Nephron (organoid): ENCODE results near the gene LCORL.

Experiments used
- H3K27ac Mint-ChIP-seq, 3 experiments: 2 replicates each; pipeline ENCODE4 v1.8.0; 2020; ENCODE audit warnings: mixed read lengths in 3 of 3, mild to moderate bottlenecking in 2 of 3, moderate library complexity in 1 of 3
- H3K27me3 Mint-ChIP-seq: 2 replicates; pipeline ENCODE4 v1.8.0; 2021; ENCODE audit warnings: low read depth, mild to moderate bottlenecking, moderate library complexity, mixed read lengths
- H3K36me3 Mint-ChIP-seq: 2 replicates; pipeline ENCODE4 v1.8.0; 2020; ENCODE audit warnings: low read depth, mixed read lengths
- H3K4me1 Mint-ChIP-seq: 2 replicates; pipeline ENCODE4 v1.8.0; 2020; ENCODE audit warnings: mixed read lengths
- H3K4me3 Mint-ChIP-seq, 3 experiments: 2 replicates each; pipeline ENCODE4 v1.8.0; 2020; ENCODE audit warnings: mild to moderate bottlenecking in 3 of 3, mixed read lengths in 3 of 3, moderate library complexity in 2 of 3
- H3K9me3 Mint-ChIP-seq: 2 replicates; pipeline ENCODE4 v1.8.0; 2020; ENCODE audit warnings: mixed read lengths
- TF ChIP-seq, protein P1 (sequence below), 3 experiments: fragments of 200-600 bp; sonication (generic); IDR thresholded peaks; one replicate each; pipeline ENCODE4 v1.5.0; 2021; ENCODE audit warnings: antibody characterized with exemption in 3 of 3; ENCODE audit not compliant: unreplicated experiment in 3 of 3

Gene LCORL

GRCh38 chr4:18025288-18025687 lies 3.7 kb upstream of the LCORL start:
- H3K9me3 Mint-ChIP-seq = no peaks in the 10 kb centered on the region
- TF ChIP-seq, protein P1, sequence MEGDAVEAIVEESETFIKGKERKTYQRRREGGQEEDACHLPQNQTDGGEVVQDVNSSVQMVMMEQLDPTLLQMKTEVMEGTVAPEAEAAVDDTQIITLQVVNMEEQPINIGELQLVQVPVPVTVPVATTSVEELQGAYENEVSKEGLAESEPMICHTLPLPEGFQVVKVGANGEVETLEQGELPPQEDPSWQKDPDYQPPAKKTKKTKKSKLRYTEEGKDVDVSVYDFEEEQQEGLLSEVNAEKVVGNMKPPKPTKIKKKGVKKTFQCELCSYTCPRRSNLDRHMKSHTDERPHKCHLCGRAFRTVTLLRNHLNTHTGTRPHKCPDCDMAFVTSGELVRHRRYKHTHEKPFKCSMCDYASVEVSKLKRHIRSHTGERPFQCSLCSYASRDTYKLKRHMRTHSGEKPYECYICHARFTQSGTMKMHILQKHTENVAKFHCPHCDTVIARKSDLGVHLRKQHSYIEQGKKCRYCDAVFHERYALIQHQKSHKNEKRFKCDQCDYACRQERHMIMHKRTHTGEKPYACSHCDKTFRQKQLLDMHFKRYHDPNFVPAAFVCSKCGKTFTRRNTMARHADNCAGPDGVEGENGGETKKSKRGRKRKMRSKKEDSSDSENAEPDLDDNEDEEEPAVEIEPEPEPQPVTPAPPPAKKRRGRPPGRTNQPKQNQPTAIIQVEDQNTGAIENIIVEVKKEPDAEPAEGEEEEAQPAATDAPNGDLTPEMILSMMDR (IDR thresholded peaks at IDR 0.05; ENCODE audit: unreplicated experiment in 3 of 3) = no peak
- H3K27me3 Mint-ChIP-seq = peaks cover 24% of the 10 kb centered on the region
- peaks cover 12% of the 10 kb centered on the region for H3K4me1 Mint-ChIP-seq
- no peak overlapping the region for H3K4me3 Mint-ChIP-seq
- H3K36me3 Mint-ChIP-seq = no peaks in the 10 kb centered on the region
- H3K27ac Mint-ChIP-seq = no peak overlapping the region

DNA sequence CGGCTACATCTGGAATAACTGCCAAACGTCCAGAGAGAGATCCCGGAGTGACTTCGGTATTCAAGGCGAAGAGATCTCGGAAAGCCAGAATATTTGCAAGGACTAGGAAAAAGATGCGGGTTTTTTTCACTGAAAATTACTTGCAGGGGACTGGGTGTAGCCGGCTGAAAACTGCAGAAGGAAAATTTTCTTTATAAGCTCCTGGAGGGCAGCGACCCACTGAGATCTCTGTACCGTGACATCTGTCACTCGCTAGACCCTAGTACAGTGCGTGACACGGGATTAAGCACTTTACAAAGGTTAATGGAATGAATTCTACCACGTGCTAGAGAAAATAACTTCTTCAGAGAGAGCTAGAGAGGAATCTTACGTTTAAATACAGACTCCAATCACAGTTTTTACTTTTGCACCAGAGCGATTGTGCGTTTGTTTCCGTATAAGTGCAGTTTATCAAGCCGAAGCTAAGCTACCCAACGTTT lies 1.1 kb upstream of the LCORL start:
- TF ChIP-seq, protein P1 (IDR thresholded peaks at IDR 0.05; ENCODE audit: unreplicated experiment in 3 of 3) = no peak
- Mint-ChIP-seq H3K4me1 (peaks cover 21% of the 10 kb centered on the region), H3K27ac (peak overlapping the region; percentile 74 to 95 (median 91)), H3K9me3 (no peaks in the 10 kb centered on the region), H3K36me3 (no peaks in the 10 kb centered on the region), H3K27me3 (peaks cover 24% of the 10 kb centered on the region), H3K4me3 (peak overlapping the region; percentile 95 to 98 (median 97))

GRCh38 chr4:18021470-18021719 lies 160 bp downstream of the LCORL start:
- Mint-ChIP-seq H3K27ac (peak overlapping the region; percentile 74 to 95 (median 91)), H3K4me1 (peaks cover 21% of the 10 kb centered on the region), H3K27me3 (peaks cover 24% of the 10 kb centered on the region), H3K36me3 (no peaks in the 10 kb centered on the region), H3K9me3 (no peaks in the 10 kb centered on the region), H3K4me3 (peak overlapping the region; percentile 95 to 98 (median 97))
- TF ChIP-seq, protein P1 (IDR thresholded peaks at IDR 0.05; ENCODE audit: unreplicated experiment in 3 of 3) = no peak

- Mint-ChIP-seq H3K27me3 (peaks cover 24% of the 10 kb centered on the region), H3K4me3 (peak overlapping the region; percentile 95 to 99 (median 97)), H3K36me3 (no peaks in the 10 kb centered on the region), H3K9me3 (no peaks in the 10 kb centered on the region), H3K27ac (peak overlapping the region; percentile 76 to 97 (median 95)), H3K4me1 (peaks cover 21% of the 10 kb centered on the region)
- TF ChIP-seq, protein P1 (IDR thresholded peaks at IDR 0.05; ENCODE audit: unreplicated experiment in 3 of 3) = peak in 1 of 3 experiments; percentile 8
Measured at GRCh38 chr4:18020671-18021469, 685 bp downstream of the LCORL start.

GRCh38 chr4:18020145-18020670 lies 1.3 kb downstream of the LCORL start:
- Mint-ChIP-seq H3K4me3 (peak overlapping the region; percentile 95 to 99 (median 97)), H3K27ac (peak overlapping the region; percentile 76 to 97 (median 95)), H3K4me1 (peaks cover 21% of the 10 kb centered on the region), H3K27me3 (peaks cover 24% of the 10 kb centered on the region), H3K36me3 (no peaks in the 10 kb centered on the region), H3K9me3 (no peaks in the 10 kb centered on the region)
- TF ChIP-seq, protein P1 (IDR thresholded peaks at IDR 0.05; ENCODE audit: unreplicated experiment in 3 of 3) = no peak
